Stimulated activated CD4-positive, alpha-beta T cell treated with anti-CD3 and anti-CD28 coated beads, Interleukin-15, amount 100 ng/mL, for 1 hour (primary cell): Measurements from ENCODE around the gene GGT1.
"Not testable (repeated sequence)": the region's sequence is repeated elsewhere in the genome, so short reads cannot be mapped to it uniquely, and the experiment has no call there.

Experiments
- DNase-seq, 2 donors: peaks; one replicate each; pipeline ENCODE4 v3.0.0-alpha.2; 2020; ENCODE audit warnings: low read depth in 1 of 2, low spot score in 1 of 2

GGT1 gene

DNA sequence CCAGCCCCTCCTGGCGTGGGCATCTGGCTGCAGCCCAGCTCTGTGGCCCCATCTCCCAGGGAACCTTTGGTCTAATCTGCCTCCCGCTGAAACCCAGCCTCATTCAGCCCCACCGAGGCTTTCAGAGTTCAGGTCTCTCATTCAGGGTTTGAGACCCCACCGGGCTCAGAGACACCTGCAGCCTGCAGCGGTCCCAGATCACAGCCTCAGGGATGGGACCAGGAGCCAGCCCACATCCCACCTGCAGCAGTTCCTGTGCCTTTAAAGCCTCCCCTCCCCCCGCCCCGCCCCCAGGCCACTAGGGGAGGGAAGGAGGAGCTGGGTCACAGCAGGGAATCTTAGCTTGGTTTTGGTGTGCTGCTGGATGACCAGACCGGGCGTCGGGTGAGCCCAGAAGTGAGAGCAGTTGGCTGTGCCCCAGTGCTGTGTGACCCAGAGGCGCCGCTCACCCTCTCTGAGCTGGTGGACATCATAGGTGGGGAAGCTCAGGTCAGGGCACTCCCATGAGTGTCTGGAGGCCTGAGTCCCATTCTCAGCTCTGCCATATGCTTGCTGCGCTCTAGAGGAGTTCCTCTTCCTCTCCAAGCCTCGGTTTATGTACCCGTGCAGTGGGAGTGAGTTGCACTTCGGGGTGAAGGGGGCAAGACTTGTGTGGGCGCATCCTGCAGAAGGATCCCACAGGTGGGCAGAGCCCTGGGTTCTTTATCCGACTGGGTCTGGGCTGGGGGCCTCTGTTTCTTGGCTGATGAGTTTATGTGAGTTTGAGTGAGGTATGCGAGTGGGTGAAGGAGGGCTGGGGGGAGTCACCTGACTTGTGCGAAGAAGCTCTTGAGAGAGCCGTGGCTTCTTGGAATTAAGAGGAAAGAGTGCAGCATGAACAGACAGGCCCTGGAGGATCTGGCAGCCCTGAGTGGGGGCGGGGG is at the start of gene GGT1:
GGT1 (plus strand) TSS at position 347 of the 923 bp plus-strand sequence. CDS start 7,889 bp downstream, outside the sequence.
- not testable (repeated sequence) for DNase-seq

DNA sequence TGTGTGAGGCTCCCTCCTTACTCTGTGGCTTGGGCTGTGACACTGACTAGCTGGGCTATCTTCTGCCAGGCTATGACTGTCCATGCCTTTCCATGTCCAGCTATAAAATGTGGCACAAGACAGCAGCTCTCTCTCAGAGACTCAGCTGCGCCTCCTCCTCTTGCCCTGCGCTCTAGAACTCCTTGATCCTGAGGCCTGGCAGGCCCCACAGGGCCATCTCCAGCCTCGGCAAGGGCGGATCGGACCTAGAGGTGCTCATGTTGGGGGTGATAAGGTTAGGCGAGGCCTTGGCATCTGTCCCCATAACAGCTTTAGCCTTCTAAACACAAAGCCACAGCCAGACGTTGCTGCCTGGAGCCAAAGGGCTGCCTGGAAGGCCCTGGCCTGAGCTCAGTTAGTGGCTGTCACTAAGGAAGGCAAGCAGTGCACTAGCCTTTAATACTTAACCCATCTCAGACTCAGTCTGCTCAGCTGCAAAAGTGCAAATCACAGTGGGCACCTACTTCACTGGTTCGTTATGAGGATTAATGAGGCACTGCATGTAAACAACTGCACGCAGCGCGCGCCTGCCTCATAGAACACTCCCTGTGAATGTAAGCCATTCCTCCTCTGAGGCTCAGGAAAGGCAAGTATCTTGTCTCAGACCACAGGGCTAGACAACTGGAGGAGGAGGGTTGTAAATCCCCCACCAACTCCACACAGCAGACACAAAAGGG is 49.2 kb upstream of the GGT1 start:
- no peak for DNase-seq

DNA sequence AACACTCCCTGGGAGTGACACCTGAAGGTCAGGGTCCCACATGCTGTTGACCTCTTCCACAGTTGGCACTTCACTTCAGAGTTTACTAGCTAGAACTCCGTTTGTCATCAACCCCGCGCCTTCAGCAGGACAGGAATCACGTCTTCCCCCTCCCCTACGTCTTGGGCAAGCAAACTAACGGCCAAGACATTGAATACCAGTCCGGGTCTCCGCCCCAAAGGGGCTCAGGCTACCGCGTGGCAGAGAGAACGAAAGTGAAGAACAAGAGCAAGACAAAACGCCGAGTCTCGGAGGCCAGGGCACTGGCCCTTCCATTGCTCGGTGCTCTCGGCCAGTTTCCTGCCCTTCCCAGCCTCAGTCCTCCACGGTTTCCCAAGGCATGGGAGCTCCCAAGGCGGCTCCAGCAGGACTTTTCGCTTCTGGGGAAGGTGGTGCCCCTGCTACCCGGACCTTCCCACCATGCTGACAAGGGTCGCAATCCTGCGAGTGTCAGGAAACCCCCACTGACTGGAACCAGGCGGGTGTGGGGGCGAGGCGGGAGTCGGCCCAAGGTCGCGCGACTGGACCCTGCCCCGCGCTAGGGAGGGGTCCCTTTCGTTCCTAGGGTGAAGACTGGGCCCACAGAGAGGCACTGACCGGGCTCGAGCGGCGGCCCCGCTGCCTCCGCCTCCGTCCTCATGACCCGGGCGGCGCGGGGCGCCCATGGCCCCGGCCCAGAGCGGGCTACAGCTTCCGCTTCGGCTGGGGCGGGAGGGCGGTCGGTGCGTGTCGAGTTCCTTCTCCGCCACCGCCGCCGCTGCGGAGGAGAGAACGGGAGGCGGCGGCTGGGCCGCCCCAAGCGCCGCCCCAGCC is 48.5 kb upstream of the GGT1 start, which contains the start of gene GUCD1:
GUCD1 (minus strand) TSS at position 826 of the 852 bp plus-strand sequence; CDS start at position 679, 147 bp downstream.
- peak; percentile 2 to 7 for DNase-seq

DNA sequence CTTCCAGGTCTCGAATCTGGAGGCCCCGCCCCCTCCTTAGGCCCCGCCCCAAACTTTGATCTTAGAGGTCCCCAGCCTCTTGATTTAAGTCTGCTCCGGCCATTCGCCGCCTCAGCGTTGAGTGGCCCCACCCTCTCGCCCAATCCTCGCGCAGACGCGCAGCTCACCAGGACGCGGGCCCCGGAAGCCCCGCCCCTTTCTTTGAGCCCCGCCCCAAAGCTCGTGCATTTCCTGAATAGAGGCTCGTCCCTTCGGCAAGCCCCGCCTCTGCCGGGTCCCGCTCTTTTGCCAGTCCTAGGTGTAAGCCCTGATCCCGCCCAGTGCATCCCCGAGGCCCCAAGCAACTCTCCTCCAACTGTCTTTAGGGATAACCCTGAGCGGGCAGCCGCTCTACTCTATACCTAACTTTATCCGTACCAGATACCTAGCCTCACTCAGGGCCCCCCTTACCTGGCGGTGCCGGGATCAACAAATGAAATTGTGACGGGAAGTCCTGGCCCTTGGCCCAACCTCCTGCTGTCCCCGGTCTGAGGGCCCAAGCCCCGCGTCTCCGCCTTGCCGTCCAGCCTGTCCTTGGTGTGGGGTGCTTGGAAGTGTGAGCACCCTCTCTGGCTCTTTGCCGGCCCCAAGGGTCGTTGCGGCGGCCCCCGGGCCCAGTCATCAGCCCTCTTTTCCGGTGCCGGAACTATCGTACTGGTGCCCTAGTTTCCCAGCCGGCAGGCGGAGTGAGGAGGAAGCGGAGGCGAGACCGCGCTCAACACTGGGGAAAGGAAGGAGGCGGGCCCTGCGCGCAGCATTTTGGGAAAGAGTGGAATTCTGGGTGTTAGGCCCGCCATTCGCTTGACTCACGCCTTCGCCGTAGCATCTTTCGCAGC is 47.6 kb upstream of the GGT1 start, which contains the start of gene SNRPD3:
SNRPD3 (plus strand) TSS at position 835 of the 875 bp plus-strand sequence. CDS start 1,676 bp downstream, outside the sequence.
- peak; percentile 100 for DNase-seq

DNA sequence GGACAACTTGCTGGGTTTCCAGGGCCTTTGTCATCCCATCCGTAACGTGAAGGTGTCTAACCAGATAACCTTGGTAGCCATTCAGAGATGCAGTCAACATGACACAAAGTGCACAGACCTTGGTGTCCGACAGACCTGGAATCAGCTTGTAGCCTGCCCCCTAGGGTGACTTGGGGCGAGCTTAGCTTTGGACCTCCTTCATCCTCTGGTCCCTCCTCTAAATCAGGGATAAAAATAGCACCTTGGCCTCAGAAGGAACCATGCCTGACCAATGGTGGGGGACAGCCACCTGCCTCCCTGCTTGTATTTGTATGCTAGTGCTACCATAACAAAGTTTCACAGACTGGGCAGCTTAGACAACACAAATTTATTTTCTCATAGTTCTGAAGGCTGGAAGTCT is 43.5 kb upstream of the GGT1 start:
- DNase-seq = no peak

DNA sequence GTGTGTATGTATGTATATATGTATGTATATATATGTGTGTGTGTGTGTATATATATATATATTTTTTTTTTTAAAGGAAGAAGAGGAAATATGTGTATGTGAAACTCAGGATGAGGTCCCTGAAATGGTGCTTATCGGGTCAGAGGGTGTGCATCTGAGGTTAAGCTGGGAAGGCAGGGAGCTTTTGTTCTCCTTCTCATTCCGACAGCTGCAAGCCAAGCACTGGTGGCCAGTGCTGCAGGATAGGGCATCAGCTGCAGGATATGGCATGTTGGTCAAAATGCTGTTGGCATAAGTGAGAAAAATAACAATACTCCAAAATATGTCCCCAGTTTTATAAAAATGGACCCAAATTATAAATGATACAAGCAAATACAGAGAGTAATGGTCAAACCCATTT is 39.7 kb upstream of the GGT1 start:
- DNase-seq = no peak

DNA sequence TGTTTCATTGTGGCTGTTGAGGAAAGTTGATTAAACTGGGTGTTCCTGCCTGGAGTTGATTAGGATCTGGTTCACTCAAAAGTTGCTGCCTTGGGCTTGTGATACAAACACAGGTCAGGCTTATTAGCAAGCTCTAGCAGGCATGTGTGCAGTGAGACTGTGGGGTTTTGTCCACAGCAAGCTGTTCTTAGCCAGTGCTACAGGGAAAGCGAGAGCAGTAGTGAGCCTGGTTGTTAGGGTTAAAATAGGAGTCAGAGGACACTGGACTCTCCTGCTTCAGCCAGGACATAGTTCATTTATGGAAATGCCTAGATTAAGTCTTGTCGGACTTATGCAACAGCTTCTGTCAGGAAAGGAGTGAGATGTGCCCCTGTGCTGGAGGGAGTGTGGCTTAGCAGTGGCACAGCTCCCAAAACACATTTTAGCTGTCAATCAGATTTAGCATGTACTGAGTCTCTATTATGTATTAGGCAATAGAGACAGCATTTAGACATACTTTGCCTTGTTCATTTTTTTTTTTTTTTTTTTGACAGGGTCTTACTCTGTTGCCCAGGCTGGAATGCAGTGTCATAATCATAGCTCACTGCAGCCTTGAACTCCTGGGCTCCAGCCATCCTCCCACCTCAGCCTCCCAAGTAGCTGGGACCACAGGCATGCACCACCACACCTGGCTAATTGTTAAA is 38.5 kb upstream of the GGT1 start:
- no peak for DNase-seq

DNA sequence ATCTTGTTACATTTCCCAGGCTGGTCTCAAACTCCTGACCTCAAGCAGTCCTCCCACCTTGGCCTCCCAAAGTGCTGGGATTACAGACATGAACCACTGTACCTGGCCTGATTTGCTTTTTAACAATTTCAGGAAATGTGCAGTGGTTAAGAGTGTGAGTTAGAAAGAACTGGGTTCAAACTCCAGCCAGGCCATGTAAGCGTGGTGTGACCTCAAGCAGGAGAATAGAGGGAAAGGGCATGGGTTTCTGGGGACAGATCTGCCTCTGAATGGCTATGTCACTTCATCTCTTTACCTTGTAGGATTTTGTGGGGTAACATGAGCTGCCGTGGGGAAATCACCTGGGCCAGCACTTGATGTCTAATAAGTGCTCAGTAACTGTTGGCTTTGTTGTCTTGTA is 37.9 kb upstream of the GGT1 start:
- no peak for DNase-seq

DNA sequence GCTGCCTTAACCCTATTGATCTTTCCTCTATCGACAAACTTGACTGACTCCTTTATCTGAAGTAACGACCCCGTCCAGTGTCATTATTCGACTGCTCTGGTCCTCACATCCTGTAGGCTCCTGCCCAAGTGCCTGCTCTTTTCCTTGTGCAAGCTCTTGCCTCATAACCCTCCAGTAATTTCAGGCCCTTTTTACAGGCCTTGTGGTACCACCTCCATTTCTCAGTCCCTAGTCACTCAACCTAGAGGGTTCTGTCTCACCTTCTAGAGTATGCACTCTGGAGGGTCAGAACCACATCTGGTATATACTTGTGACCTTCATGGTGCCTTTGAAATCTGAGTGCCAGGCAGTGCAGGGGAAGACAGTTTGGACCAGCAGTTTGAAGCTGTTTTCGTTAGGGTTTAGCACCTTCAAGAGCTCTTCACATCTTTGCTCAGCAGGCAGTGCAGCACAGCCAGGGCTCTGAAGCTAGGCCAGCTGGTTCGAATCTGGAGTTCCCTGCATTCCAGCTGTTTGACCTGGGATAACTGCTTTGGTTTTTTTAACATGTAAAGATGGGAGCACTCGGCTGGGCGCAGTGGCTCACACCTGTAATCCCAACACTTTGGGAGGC is 36.0 kb upstream of the GGT1 start:
- no peak for DNase-seq

DNA sequence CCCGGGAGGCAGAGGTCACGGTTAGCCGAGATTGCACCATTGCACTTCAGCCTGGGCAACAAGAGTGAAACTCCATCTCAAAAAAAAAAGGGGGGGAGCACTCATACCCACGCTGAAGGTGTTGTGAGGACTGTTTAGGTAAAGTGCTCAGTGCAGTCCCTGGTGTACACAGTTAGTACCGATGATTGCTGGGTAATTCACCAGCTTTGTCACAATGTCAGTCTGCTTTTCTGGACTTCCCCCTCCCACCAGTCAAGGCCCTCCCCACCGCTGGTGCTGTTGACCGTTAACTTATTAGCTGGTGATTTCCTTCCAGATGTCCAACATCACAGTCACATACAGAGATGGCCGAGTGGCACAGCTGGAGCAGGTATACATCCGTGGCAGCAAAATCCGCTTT is 35.3 kb upstream of the GGT1 start:
- no peak for DNase-seq

DNA sequence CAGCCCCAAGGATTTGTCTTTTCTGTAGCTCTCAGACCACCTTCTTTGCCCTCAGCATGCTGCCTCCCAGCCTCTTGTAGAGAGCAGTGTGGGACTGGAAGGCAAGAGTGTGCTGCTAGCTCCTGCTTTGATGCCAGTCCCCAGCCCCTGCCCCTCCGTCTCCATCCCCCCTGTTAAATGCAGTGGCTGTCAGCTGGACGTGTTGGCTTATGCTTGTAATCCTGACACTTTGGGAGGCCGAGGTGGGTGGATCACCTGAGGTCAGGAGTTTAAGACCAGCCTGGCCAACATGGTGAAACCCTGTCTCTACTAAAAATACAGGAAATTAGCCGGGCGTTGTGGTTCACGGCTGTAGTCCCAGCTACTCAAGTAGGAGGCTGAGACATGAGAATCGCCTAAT is 31.7 kb upstream of the GGT1 start:
- no peak for DNase-seq

DNA sequence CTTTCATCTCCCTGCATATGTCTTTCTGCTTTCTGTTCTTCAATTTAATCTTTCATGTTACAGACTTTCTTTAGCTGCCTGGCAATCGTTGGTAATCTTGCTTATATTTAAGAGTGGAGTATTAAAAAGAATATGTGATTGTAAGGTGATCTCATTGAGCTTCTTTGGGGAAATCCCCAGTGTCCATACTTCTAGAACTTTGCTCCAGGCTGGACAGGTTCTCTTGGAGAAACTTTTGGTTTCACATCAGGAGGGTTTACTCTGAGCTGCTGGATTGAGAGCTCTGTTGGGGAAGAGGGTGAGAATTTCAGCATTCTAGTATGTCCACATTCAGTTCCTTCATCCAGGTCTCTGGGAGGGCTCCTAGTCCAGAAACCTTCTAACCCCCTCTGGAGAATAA is 26.2 kb upstream of the GGT1 start:
- DNase-seq = no peak

DNA sequence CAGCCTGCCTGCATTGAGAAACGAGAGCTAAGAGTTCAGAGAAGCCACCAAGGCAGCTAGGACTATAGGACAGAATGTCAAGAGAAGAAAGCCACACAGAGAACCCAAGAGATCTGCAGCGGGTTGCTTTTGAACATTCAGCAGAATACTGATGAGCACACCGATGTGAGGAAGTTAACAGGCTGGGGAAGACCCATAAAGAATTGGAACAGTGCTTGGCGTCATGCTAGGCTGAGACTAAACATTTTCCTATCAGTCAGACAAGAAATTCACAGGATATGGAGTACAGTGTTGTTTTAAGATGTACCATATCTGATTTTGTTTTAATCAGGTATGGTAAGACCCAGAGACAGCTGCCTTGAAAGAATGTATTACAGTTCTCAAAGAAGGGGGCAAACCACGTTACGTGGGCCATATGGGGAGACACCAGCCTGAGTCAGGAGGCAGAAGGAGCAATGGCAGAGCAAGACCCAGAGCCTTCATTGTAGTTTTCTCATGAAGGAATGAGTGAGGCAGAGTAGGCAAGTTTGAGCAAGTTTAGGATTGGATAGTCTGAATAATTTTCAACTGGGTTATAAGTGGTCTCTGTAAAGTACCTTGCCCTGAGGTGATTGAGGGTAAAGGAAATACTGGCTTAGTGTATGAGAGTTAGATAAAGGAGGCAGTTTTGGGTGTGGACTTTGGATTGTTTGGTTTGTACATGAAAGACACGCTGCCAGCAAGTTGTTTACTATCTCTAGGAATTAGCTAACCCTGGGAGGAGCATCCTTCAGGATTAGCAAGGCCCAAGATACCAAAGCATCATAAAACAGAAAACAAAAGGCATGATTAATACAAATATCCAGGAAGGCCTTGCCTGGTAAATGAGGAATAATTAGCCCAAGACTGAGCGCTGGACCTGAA is 24.4 kb upstream of the GGT1 start:
- no peak for DNase-seq

DNA sequence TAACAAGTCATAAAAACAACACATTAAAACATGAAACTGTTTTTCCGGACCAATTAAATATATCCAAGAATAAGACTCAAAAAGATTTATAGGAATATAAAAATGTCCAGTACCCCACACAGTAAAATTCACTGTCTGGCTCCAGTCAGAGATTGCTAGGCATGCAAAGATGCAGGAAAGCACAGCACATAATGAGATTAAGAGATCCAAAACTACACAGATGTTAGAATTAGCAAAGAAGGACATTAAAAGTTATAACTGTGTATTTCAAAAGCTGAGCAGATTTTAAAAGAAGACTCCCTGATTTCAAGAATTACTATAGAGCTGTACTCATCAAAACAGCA is 23.8 kb upstream of the GGT1 start:
- DNase-seq = no peak

DNA sequence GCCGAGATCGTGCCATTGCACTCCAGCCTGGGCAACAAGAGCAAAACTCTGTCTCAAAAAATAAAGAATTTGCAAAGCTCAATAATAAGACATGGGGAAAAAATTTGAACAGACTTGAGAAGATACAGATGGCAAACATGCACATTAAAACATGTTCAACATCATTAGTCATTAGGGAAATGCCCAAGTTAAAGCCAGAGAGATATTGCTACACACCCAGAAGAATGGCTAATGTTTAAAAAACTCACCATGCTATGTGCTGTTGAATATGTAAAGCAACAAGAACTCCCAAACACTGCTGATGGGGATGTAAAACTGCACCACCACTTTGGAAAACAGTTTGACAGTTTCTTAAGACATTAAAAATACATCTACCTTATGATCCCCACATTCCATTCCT is 22.7 kb upstream of the GGT1 start:
- no peak for DNase-seq

DNA sequence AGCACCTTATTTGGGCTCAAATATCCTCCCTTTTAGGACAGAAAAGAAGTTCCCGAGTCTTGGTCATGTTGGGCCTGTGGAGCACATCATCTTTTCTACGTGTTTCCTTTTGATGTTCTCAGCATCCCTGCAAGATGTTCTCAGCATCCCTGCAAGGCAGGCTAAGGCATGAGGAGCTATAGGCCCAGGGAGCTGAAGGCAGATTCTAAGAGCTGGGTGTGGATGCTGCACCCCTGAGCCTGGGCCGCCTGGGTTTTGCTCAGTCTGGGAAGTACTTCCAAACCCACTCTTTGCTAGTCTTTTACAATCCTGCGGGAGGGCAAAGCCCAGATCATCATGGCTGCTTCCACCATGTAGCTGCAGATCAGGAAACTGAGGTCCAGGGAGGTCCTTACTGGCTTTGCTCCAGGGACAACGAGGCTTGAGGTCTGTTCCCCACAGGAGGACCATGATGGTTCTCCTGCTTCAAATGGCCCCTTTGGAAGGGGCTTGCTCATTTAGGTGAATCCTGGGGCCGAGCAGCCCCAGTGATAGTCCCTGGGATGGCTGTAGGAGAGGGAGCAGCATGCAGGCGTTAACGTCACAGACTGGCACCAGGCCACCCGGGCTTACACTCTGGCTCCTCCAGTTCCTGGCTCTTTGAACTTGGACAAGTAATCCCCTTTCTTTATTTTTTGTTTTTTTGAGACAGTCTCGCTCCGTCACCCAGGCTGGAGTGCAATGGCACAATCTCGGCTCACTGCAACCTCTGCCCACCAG is 20.8 kb upstream of the GGT1 start:
- DNase-seq = no peak
